Inflammatory macrophage treated with lipopolysaccharide for 1 hour (primary cell): ENCODE data around the gene TLN1.
A peak's percentile ranks its signal among the peaks of the same experiment; 100 is the strongest.

Experiments
- DNase-seq, 2 donors: peaks; one replicate each; pipeline ENCODE4 v3.0.0-alpha.2; 2020 to 2022

TLN1 gene

GRCh38 chr9:35681341-35682002 lies 50.5 kb downstream of the TLN1 start:
- no peak for DNase-seq

- DNase-seq: no peak
Observed at GRCh38 chr9:35680331-35681105, 51.5 kb downstream of the TLN1 start.

- no peak for DNase-seq
Observed at GRCh38 chr9:35679766-35680330, 52.1 kb downstream of the TLN1 start.

- DNase-seq: no peak
Observed at GRCh38 chr9:35679091-35679490, 52.9 kb downstream of the TLN1 start.

- no peak for DNase-seq
Observed at GRCh38 chr9:35675732-35676392, 56.1 kb downstream of the TLN1 start.

- no peak for DNase-seq
Observed at GRCh38 chr9:35675204-35675603, 56.8 kb downstream of the TLN1 start.

- no peak for DNase-seq
Observed at GRCh38 chr9:35674025-35674361, 58.0 kb downstream of the TLN1 start.

GRCh38 chr9:35673132-35674024 lies 58.6 kb downstream of the TLN1 start, which contains the start of gene CA9:
Gene CA9 (plus strand): TSS chr9:35673928. CDS start chr9:35673960, 32 bp downstream.
- no peak for DNase-seq

GRCh38 chr9:35669331-35670145 lies 62.5 kb downstream of the TLN1 start:
- DNase-seq: no peak

- no peak for DNase-seq
Observed at GRCh38 chr9:35667939-35668338, 64.1 kb downstream of the TLN1 start.

GRCh38 chr9:35666549-35666948 lies 65.4 kb downstream of the TLN1 start:
- DNase-seq: no peak

- DNase-seq: no peak
Observed at GRCh38 chr9:35666045-35666444, 66.0 kb downstream of the TLN1 start.

GRCh38 chr9:35665471-35665818 lies 66.5 kb downstream of the TLN1 start:
- no peak for DNase-seq

- peak; percentile 67 to 80 for DNase-seq
Observed at GRCh38 chr9:35664531-35665470, 67.2 kb downstream of the TLN1 start, which contains the start of gene ARHGEF39. Gene ARHGEF39 (minus strand): TSS chr9:35665195. CDS start chr9:35665169, 26 bp downstream.

GRCh38 chr9:35662437-35662836 lies 69.6 kb downstream of the TLN1 start:
- no peak for DNase-seq

- no peak for DNase-seq
Observed at GRCh38 chr9:35661756-35662350, 70.1 kb downstream of the TLN1 start.

- no peak for DNase-seq
Observed at GRCh38 chr9:35660966-35661415, 71.0 kb downstream of the TLN1 start.

GRCh38 chr9:35659340-35659739 lies 72.7 kb downstream of the TLN1 start:
- no peak for DNase-seq

- peak; percentile 16 to 42 for DNase-seq
Observed at GRCh38 chr9:35658968-35659220, 73.1 kb downstream of the TLN1 start.
